ENCODE data around the gene DNLZ. TPM values are rescaled to one million over a fixed set of nuclear protein-coding genes. Genes with fewer than 3 reads are reported as not detected.

DNLZ gene
- total and polyA plus RNA-seq, 2 donors (not counting 1 experiment from before 2014, with no cell fraction given), result 23.0 to 42.0 TPM

DNA sequence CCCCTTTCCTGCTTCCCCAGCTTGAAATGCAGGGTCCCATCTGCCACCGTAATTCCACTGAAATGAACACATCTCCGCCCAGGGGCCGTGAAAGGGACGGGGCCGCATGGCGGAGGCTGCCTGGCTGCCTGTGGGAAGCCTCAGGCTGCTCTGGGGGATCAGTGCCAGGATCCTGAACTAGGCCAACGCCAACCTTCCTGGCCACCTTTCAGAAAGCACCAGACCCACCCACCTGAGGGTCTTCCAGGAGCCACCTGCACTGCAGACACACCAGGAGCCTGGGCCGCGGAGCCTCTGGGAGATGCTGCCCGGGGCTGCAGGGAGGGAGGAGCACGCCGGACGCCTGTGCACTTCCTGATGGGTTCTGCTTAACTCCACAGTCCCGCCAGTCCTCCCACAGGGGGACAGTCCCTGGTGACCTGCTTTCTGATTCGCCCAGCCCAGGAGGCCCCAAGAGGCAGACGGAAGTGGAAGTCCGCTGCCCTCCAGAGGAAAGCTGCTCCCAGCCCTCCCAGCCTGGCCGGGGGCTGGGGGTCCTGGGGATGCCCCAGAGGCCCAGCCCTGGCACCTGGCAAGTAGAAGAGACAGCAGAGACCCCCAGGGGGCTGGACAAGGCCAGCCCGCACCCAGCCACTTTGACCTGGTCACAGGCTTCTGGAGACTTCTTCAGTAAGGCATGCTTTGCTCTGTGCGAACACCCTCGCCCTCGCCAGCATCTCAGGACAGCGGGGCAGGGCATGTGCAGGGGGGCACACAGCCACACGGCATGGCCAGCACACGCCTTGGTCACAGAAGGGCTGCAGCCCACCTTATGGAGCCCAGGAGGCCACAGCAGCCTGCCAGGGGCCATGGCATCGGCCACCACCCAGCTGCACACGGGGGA is 10.0 kb upstream of the DNLZ start, which contains the start of gene CARD9:
TSS of gene CARD9 (minus strand) at position 370 of the 883 bp plus-strand sequence. CDS start 1,591 bp downstream, outside the sequence.
- DNase-seq, result no peak
- Histone ChIP-seq H2AFZ (ENCODE audit: insufficient read depth, low read depth, low read length, poor library complexity, severe bottlenecking) (peak within 1 kb of the TSS; percentile 28), H3K36me3 (replicated peaks in 1 of 2; ENCODE audit: control extremely low read depth in 1 of 2, control insufficient read depth in 1 of 2, extremely low read depth in 1 of 2, insufficient read depth in 2 of 2, low read length in 1 of 2) (no peaks in the 10 kb centered on the region), H3K27me3 (replicated peaks in 1 of 4; ENCODE audit: control extremely low read depth in 1 of 4, control insufficient read depth in 3 of 4, insufficient read depth in 4 of 4, low read length in 3 of 4) (peaks cover 0 to 6% (median 0%) of the 10 kb centered on the region in 4 experiments), H3K27ac (ENCODE audit: low read length in 2 of 2) (no peak within 1 kb of the TSS), H4K20me1 (ENCODE audit: control insufficient read depth, insufficient read depth, low read length, poor library complexity, severe bottlenecking) (no peaks in the 10 kb centered on the region), H3K9me3 (ENCODE audit: control extremely low read depth in 1 of 3, control insufficient read depth in 2 of 3, insufficient read depth in 1 of 3, low read length in 2 of 3) (no peaks in the 10 kb centered on the region), H3K79me2 (ENCODE audit: control insufficient read depth, insufficient read depth, low read length) (no peaks in the 10 kb centered on the region), H3K9ac (ENCODE audit: low read length) (no peak within 1 kb of the TSS), H3K4me3 (ENCODE audit: control extremely low read depth in 1 of 5, extremely low read depth in 1 of 5, insufficient read depth in 1 of 5, low read depth in 2 of 5, low read length in 4 of 5) (no peak within 1 kb of the TSS), H3K4me2 (replicated peaks; ENCODE audit: low read depth, low read length, poor library complexity, severe bottlenecking) (peak within 1 kb of the TSS; percentile 63), H3K4me1 (ENCODE audit: control insufficient read depth in 2 of 2, insufficient read depth in 2 of 2, low read length in 2 of 2) (peaks cover 14 to 17% of the 10 kb centered on the region in 2 donors)
- no peak within 1 kb of the TSS for H3K27ac Mint-ChIP-seq
- ATAC-seq (ENCODE audit: low read depth), result no peak
- no peaks in the 10 kb centered on the region for H3K27me3 Mint-ChIP-seq
- ChIA-PET POLR2A (no interaction called here), CTCF (no interaction called here)
- peaks cover 8% of the 10 kb centered on the region for H3K4me1 Mint-ChIP-seq
- intact Hi-C loops (cut with micrococcal nuclease), result no loop called here
- H3K4me3 Mint-ChIP-seq, result no peak within 1 kb of the TSS
- WGBS (ENCODE audit: insufficient coverage), result 49% methylated on average over 27 of the region's 27 CpGs
- no peaks in the 10 kb centered on the region for H3K9me3 Mint-ChIP-seq (ENCODE audit: insufficient read depth)
- TF ChIP-seq CTCF (IDR thresholded peaks at IDR 0.05) (no peak), EZH2 (IDR thresholded peaks at IDR 0.05; ENCODE audit: borderline replicate concordance, insufficient read depth, low read depth, low read length, poor library complexity, severe bottlenecking) (no peak)
